HEK293 (cell line): Measurements from ENCODE around the gene GLT8D2.
A peak's percentile ranks its signal among the peaks of the same experiment; 100 is the strongest.

ENCODE experiments used
- CTCF ChIA-PET: fragments of 350-600 bp; formaldehyde crosslinking; extraction: SDS; loops from one replicate; lab custom pipeline; 2021; ENCODE audit warnings: antibody characterized with exemption; lab: Yijun Ruan, JAX
- POLR2A ChIA-PET: fragments of 300-600 bp; formaldehyde crosslinking; extraction: SDS; loops from one replicate; lab custom pipeline; 2020; ENCODE audit warnings: antibody characterized with exemption, inconsistent platforms; lab: Yijun Ruan, JAX
- H3K27ac ChIP-seq: fragments of 200-500 bp; sonication (Bioruptor generic); 2 replicates; pipeline ENCODE4 v1.5.1; 2014; ENCODE audit warnings: low read depth, low read length, control low read depth, inconsistent platforms; ENCODE audit errors: extremely low read depth
- H3K36me3 ChIP-seq, 2 experiments: fragments of 200-500 bp in 1 of 2; sonication (Bioruptor generic) in 1 of 2; 1 replicate in 1 of 2; 2 replicates in 1 of 2; pipeline ENCODE4 v1.5.1; 2014 to 2017; ENCODE audit warnings: inconsistent platforms in 2 of 2, low read length in 2 of 2; ENCODE audit not compliant: control insufficient read depth in 2 of 2, insufficient read depth in 1 of 2
- H3K4me1 ChIP-seq: fragments of 200-500 bp; sonication (Bioruptor generic); 2 replicates; pipeline ENCODE4 v1.5.1; 2014; ENCODE audit warnings: mild to moderate bottlenecking, low read length, inconsistent platforms; ENCODE audit not compliant: control insufficient read depth, insufficient read depth
- H3K4me3 ChIP-seq: 2 replicates; pipeline ENCODE4 v1.5.1; 2011; ENCODE audit warnings: low read depth, mild to moderate bottlenecking, control low read depth, low read length, moderate library complexity
- H3K9me3 ChIP-seq: fragments of 200-500 bp; sonication (Bioruptor generic); 2 replicates; pipeline ENCODE4 v1.5.1; 2014; ENCODE audit warnings: low read depth, low read length, inconsistent platforms; ENCODE audit not compliant: control insufficient read depth, insufficient read depth
- HOXC10 ChIP-seq: sonication (generic); formaldehyde crosslinking; IDR thresholded peaks from 2 replicates; pipeline ENCODE4 v1.8.1; 2023; ENCODE audit warnings: mild to moderate bottlenecking, missing genetic modification reagents
- RBAK ChIP-seq: fragments of 450-650 bp; formaldehyde crosslinking; IDR thresholded peaks from 2 replicates; pipeline ENCODE4 v1.5.1; 2016; ENCODE audit warnings: missing biosample characterization, missing genetic modification characterization
- SCRT2 ChIP-seq: fragments of 450-650 bp; formaldehyde crosslinking; IDR thresholded peaks from 2 replicates; pipeline ENCODE4 v1.5.1; 2016; ENCODE audit warnings: missing biosample characterization, missing genetic modification characterization
- SP3 ChIP-seq: fragments of 450-650 bp; formaldehyde crosslinking; IDR thresholded peaks from 2 replicates; pipeline ENCODE4 v1.5.1; 2016; ENCODE audit warnings: missing biosample characterization, missing genetic modification characterization
- SP7 ChIP-seq: fragments of 450-650 bp; formaldehyde crosslinking; IDR thresholded peaks from 2 replicates; pipeline ENCODE4 v1.5.1; 2016; ENCODE audit warnings: missing biosample characterization, missing genetic modification characterization
- ZBTB1 ChIP-seq: fragments of 450-650 bp; formaldehyde crosslinking; IDR thresholded peaks from 2 replicates; pipeline ENCODE4 v1.5.1; 2016; ENCODE audit warnings: missing biosample characterization, missing genetic modification characterization
- ZBTB48 ChIP-seq: fragments of 450-650 bp; formaldehyde crosslinking; IDR thresholded peaks from 2 replicates; pipeline ENCODE4 v1.5.1; 2016; ENCODE audit warnings: missing biosample characterization, missing genetic modification characterization
- ZFP41 ChIP-seq: fragments of 450-650 bp; formaldehyde crosslinking; IDR thresholded peaks from 2 replicates; pipeline ENCODE4 v1.5.1; 2016; ENCODE audit warnings: missing biosample characterization, missing genetic modification characterization, borderline replicate concordance
- ZNF138 ChIP-seq: fragments of 450-650 bp; formaldehyde crosslinking; IDR thresholded peaks from 2 replicates; pipeline ENCODE4 v1.5.1; 2016; ENCODE audit warnings: missing biosample characterization, missing genetic modification characterization, borderline replicate concordance
- ZNF169 ChIP-seq: fragments of 450-650 bp; formaldehyde crosslinking; IDR thresholded peaks from 2 replicates; pipeline ENCODE4 v1.5.1; 2016; ENCODE audit warnings: missing biosample characterization, missing genetic modification characterization
- ZNF2 ChIP-seq: fragments of 450-650 bp; formaldehyde crosslinking; IDR thresholded peaks from 2 replicates; pipeline ENCODE4 v1.5.1; 2016; ENCODE audit warnings: missing biosample characterization, missing genetic modification characterization
- ZNF266 ChIP-seq: fragments of 450-650 bp; formaldehyde crosslinking; IDR thresholded peaks from 2 replicates; pipeline ENCODE4 v1.5.1; 2016; ENCODE audit warnings: missing biosample characterization, missing genetic modification characterization, low read depth
- ZNF404 ChIP-seq: fragments of 450-650 bp; formaldehyde crosslinking; IDR thresholded peaks from 2 replicates; pipeline ENCODE4 v1.5.1; 2017; ENCODE audit warnings: missing biosample characterization, missing genetic modification characterization
- ZNF433 ChIP-seq: fragments of 450-650 bp; formaldehyde crosslinking; IDR thresholded peaks from 2 replicates; pipeline ENCODE4 v1.5.1; 2016; ENCODE audit warnings: missing biosample characterization, missing genetic modification characterization, low read depth
- ZNF544 ChIP-seq: fragments of 450-650 bp; formaldehyde crosslinking; IDR thresholded peaks from 2 replicates; pipeline ENCODE4 v1.5.0; 2017; ENCODE audit warnings: missing biosample characterization, missing genetic modification characterization
- ZNF571 ChIP-seq: fragments of 450-650 bp; formaldehyde crosslinking; IDR thresholded peaks from 2 replicates; pipeline ENCODE4 v1.5.0; 2017; ENCODE audit warnings: missing biosample characterization, missing genetic modification characterization
- ZNF596 ChIP-seq: fragments of 450-650 bp; IDR thresholded peaks from 2 replicates; pipeline ENCODE4 v1.5.0; 2018; ENCODE audit warnings: missing biosample characterization, mild to moderate bottlenecking, missing genetic modification characterization, moderate library complexity
- TF ChIP-seq, protein P1 (sequence below): fragments of 450-650 bp; formaldehyde crosslinking; IDR thresholded peaks from 2 replicates; pipeline ENCODE4 v1.5.1; 2017; ENCODE audit warnings: missing biosample characterization, missing genetic modification characterization
- TF ChIP-seq, protein P2 (sequence below): fragments of 450-650 bp; formaldehyde crosslinking; IDR thresholded peaks from 2 replicates; pipeline ENCODE4 v1.5.1; 2016; ENCODE audit warnings: missing biosample characterization, missing genetic modification characterization
- TF ChIP-seq, protein P3 (sequence below): fragments of 450-650 bp; formaldehyde crosslinking; IDR thresholded peaks from 2 replicates; pipeline ENCODE4 v1.5.1; 2017; ENCODE audit warnings: missing biosample characterization, missing genetic modification characterization
- TF ChIP-seq, protein P4 (sequence below): fragments of 450-650 bp; IDR thresholded peaks from 2 replicates; pipeline ENCODE4 v1.5.1; 2018; ENCODE audit warnings: missing biosample characterization, missing genetic modification characterization

Gene GLT8D2

DNA sequence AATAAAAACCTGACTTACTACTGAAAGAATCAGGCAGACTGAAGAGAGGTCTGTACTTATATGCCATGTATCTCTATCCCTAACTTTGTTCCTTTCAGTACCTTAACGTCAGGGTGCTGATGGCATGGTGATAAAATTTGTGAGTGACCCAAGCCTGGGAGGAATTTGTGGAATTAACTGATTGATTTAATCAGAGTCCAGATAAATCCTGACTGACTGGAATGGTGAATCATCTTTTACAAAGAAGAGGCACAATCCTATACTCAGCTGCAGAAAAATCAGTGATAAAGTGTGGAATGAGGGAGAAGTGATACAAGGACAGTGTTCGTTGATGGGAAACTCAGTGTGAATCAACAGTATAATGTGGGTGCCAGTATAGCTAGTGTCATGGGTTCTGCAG, 80.6 kb downstream of the GLT8D2 start:
- H3K27ac ChIP-seq = no peak overlapping the region
- TF ChIP-seq ZNF544 (no peak), ZFP41 (no peak)
- no peaks in the 10 kb centered on the region for H3K9me3 ChIP-seq
- peaks cover 6% of the 10 kb centered on the region for H3K4me1 ChIP-seq
- ChIA-PET CTCF (interaction anchor here (1.5 kb wide), 1 partner anchor 140 kb away, joined by 3 read pairs; no protein-coding TSS in a partner anchor), POLR2A (interaction anchor here (0.6 to 0.8 kb wide), 2 partner anchors 12 to 13 kb away, joined by 3 read pairs; a partner anchor contains a TSS)
- H3K36me3 ChIP-seq = peaks cover 5 to 44% of the 10 kb centered on the region in 2 experiments; a peak in 2 of 3 replicates
- H3K4me3 ChIP-seq = no peak overlapping the region

DNA sequence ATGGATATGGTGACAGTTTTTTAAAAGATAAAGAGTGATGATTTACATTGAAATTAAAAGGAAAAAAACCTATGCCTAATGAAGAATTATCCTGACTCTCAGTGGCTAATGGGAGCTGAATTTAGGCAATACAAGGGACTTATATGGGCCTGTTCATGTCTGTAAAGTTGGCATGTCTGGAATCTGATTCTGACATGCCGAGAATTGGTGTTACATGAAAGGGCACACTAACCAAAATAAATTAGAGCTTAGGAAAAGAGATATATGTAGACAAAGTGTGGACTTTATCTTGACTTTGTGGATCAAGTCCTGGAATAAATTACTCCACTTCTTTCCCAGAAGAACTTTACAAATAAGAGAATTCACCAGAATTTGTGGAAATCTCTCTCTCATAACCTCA, 83.3 kb downstream of the GLT8D2 start:
- CTCF ChIA-PET = interaction anchor here (0.6 to 1.4 kb wide), 3 partner anchors 13 to 143 kb away, joined by 4 read pairs; no protein-coding TSS in a partner anchor
- H3K9me3 ChIP-seq = no peaks in the 10 kb centered on the region
- H3K4me3 ChIP-seq = peak overlapping the region; percentile 83
- peaks cover 7% of the 10 kb centered on the region for H3K4me1 ChIP-seq
- H3K36me3 ChIP-seq = peaks cover 5 to 37% of the 10 kb centered on the region in 2 experiments; a peak in 2 of 3 replicates
- H3K27ac ChIP-seq = no peak overlapping the region
- POLR2A ChIA-PET = interaction anchor here (0.6 to 4.1 kb wide), 12 partner anchors 10 to 171 kb away, joined by 3 to 80 read pairs (median 12); partner anchors contain the start of genes GLT8D2, HCFC2, HSP90B1 and NFYB
- no peak for TF ChIP-seq ZNF169
- TF ChIP-seq, protein P1, sequence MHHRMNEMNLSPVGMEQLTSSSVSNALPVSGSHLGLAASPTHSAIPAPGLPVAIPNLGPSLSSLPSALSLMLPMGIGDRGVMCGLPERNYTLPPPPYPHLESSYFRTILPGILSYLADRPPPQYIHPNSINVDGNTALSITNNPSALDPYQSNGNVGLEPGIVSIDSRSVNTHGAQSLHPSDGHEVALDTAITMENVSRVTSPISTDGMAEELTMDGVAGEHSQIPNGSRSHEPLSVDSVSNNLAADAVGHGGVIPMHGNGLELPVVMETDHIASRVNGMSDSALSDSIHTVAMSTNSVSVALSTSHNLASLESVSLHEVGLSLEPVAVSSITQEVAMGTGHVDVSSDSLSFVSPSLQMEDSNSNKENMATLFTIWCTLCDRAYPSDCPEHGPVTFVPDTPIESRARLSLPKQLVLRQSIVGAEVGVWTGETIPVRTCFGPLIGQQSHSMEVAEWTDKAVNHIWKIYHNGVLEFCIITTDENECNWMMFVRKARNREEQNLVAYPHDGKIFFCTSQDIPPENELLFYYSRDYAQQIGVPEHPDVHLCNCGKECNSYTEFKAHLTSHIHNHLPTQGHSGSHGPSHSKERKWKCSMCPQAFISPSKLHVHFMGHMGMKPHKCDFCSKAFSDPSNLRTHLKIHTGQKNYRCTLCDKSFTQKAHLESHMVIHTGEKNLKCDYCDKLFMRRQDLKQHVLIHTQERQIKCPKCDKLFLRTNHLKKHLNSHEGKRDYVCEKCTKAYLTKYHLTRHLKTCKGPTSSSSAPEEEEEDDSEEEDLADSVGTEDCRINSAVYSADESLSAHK (tag by site-specific recombination) = no peak
- TF ChIP-seq ZNF2 (tag by site-specific recombination) = no peak
- TF ChIP-seq, all 188 proteins: peak for 0

DNA sequence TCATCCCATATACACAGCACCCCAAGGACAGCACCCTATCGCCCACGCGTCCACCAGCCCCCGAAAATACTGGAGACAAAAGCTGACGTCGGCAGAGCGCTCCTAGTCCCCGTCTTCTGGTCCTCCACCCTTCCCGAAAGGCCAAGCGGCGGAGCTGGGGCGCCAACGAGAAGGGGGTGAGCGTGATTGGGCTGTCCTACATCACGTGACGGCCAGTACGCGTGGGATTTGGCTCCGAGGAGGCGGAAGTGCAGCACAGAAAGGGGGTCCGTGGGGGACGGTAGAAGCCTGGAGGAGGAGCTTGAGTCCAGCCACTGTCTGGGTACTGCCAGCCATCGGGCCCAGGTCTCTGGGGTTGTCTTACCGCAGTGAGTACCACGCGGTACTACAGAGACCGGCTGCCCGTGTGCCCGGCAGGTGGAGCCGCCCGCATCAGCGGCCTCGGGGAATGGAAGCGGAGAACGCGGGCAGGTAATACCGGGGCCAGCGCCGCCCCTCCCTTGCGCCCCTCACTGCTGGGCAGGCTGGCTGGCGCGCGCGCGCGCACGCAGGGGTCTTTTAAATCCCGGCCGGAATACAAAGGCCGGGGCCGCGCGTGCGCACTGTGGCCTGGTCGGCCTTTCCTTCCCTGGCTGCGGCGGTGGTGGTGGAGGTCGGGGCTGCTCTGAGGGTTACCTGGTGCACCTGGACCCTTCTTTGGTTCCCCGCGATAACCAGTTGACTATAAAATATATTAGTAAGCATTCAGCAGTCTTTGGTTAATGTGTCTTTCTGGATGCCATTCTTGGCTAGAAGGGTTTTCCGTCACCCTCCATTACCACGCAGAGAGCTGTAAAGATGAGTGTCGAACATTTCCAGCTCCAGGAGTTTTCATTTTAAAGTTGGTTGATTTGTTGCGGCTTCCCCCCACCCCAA, 84.1 kb downstream of the GLT8D2 start, which contains the start of gene TDG:
Gene TDG (plus strand): TSS at position 283 of the 915 bp plus-strand sequence. CDS start 166 bp downstream, at position 449.
- Histone ChIP-seq H3K27ac (peak within 1 kb of the TSS; percentile 68), H3K36me3 (peaks cover 5 to 29% of the 10 kb centered on the region in 2 experiments; a peak in 2 of 3 replicates), H3K4me3 (peak within 1 kb of the TSS; percentile 83), H3K4me1 (peaks cover 7% of the 10 kb centered on the region), H3K9me3 (no peaks in the 10 kb centered on the region)
- POLR2A ChIA-PET = interaction anchor here (0.6 to 4.1 kb wide), 25 partner anchors 9 to 1141 kb away, joined by 3 to 80 read pairs (median 6); partner anchors contain the start of genes GLT8D2, HCFC2, HSP90B1 and NFYB
- CTCF ChIA-PET = interaction anchor here (0.7 to 1.4 kb wide), 4 partner anchors 17 to 93 kb away, joined by 3 to 4 read pairs (median 4); no protein-coding TSS in a partner anchor
- TF ChIP-seq SP7 (tag by site-specific recombination) = peak; percentile 85
- TF ChIP-seq SP3 (tag by site-specific recombination) = peak; percentile 87
- TF ChIP-seq, protein P2, sequence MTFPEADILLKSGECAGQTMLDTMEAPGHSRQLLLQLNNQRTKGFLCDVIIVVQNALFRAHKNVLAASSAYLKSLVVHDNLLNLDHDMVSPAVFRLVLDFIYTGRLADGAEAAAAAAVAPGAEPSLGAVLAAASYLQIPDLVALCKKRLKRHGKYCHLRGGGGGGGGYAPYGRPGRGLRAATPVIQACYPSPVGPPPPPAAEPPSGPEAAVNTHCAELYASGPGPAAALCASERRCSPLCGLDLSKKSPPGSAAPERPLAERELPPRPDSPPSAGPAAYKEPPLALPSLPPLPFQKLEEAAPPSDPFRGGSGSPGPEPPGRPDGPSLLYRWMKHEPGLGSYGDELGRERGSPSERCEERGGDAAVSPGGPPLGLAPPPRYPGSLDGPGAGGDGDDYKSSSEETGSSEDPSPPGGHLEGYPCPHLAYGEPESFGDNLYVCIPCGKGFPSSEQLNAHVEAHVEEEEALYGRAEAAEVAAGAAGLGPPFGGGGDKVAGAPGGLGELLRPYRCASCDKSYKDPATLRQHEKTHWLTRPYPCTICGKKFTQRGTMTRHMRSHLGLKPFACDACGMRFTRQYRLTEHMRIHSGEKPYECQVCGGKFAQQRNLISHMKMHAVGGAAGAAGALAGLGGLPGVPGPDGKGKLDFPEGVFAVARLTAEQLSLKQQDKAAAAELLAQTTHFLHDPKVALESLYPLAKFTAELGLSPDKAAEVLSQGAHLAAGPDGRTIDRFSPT = peak; percentile 99
- peak; percentile 71; the same call in 1 of the 2 replicates for TF ChIP-seq SCRT2 (tag by site-specific recombination)
- TF ChIP-seq ZBTB48 (tag by site-specific recombination) = peak; percentile 59; the same call in 1 of the 2 replicates
- TF ChIP-seq ZNF596 = no peak
- no peak for TF ChIP-seq ZNF571
- TF ChIP-seq, protein P3, sequence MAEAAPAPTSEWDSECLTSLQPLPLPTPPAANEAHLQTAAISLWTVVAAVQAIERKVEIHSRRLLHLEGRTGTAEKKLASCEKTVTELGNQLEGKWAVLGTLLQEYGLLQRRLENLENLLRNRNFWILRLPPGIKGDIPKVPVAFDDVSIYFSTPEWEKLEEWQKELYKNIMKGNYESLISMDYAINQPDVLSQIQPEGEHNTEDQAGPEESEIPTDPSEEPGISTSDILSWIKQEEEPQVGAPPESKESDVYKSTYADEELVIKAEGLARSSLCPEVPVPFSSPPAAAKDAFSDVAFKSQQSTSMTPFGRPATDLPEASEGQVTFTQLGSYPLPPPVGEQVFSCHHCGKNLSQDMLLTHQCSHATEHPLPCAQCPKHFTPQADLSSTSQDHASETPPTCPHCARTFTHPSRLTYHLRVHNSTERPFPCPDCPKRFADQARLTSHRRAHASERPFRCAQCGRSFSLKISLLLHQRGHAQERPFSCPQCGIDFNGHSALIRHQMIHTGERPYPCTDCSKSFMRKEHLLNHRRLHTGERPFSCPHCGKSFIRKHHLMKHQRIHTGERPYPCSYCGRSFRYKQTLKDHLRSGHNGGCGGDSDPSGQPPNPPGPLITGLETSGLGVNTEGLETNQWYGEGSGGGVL (tag by site-specific recombination) = no peak
- no peak for TF ChIP-seq RBAK (tag by site-specific recombination)
- TF ChIP-seq, protein P4, sequence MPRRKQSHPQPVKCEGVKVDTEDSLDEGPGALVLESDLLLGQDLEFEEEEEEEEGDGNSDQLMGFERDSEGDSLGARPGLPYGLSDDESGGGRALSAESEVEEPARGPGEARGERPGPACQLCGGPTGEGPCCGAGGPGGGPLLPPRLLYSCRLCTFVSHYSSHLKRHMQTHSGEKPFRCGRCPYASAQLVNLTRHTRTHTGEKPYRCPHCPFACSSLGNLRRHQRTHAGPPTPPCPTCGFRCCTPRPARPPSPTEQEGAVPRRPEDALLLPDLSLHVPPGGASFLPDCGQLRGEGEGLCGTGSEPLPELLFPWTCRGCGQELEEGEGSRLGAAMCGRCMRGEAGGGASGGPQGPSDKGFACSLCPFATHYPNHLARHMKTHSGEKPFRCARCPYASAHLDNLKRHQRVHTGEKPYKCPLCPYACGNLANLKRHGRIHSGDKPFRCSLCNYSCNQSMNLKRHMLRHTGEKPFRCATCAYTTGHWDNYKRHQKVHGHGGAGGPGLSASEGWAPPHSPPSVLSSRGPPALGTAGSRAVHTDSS (tag by site-specific recombination) = no peak
- no peak for TF ChIP-seq ZNF266 (tag by site-specific recombination)
- TF ChIP-seq ZNF433 (tag by site-specific recombination) = no peak
- 0 out of 2 replicates have a peak, but pooled peaks have one; percentile 36 for TF ChIP-seq ZBTB1 (tag by site-specific recombination)
- TF ChIP-seq ZNF404 (tag by site-specific recombination) = no peak
- no peak for TF ChIP-seq ZNF138 (tag by site-specific recombination)
- no peak for TF ChIP-seq ZNF544
- TF ChIP-seq HOXC10 (CRISPR knock-in tag) = no peak
